GM18867 (cell line): ENCODE data around the gene GATAD2B.
"Not testable (repeated sequence)": the region's sequence is repeated elsewhere in the genome, so short reads cannot be mapped to it uniquely, and the experiment has no call there.

ENCODE experiments used
- ATAC-seq: cut with Tn5 transposase; IDR thresholded peaks from one replicate; pipeline ENCODE4 v1.9.1; 2021; ENCODE audit warnings: mild to moderate bottlenecking, moderate library complexity; ENCODE audit not compliant: unreplicated experiment

The GATAD2B gene

GRCh38 chr1:153899509-153899908 lies 23.3 kb downstream of the GATAD2B start:
- no peak for ATAC-seq

- ATAC-seq = not testable (repeated sequence)
Measured at GRCh38 chr1:153895866-153896265, 26.9 kb downstream of the GATAD2B start.

- ATAC-seq = not testable (repeated sequence)
Measured at GRCh38 chr1:153891042-153891441, 31.7 kb downstream of the GATAD2B start.

GRCh38 chr1:153888533-153888932 lies 34.2 kb downstream of the GATAD2B start:
- no peak for ATAC-seq

GRCh38 chr1:153886127-153886526 lies 36.6 kb downstream of the GATAD2B start:
- no peak for ATAC-seq

- no peak for ATAC-seq
Measured at GRCh38 chr1:153883223-153883622, 39.5 kb downstream of the GATAD2B start.

- no peak for ATAC-seq
Measured at GRCh38 chr1:153882296-153882912, 40.4 kb downstream of the GATAD2B start.

GRCh38 chr1:153881751-153882150 lies 41.0 kb downstream of the GATAD2B start:
- ATAC-seq = no peak

- ATAC-seq = no peak
Measured at GRCh38 chr1:153880962-153881361, 41.8 kb downstream of the GATAD2B start.

GRCh38 chr1:153880024-153880423 lies 42.7 kb downstream of the GATAD2B start:
- ATAC-seq = no peak

GRCh38 chr1:153877112-153877511 lies 45.7 kb downstream of the GATAD2B start:
- no peak for ATAC-seq

GRCh38 chr1:153872934-153873333 lies 49.8 kb downstream of the GATAD2B start:
- no peak for ATAC-seq

- ATAC-seq = no peak
Measured at GRCh38 chr1:153872331-153872730, 50.4 kb downstream of the GATAD2B start.

GRCh38 chr1:153869486-153869885 lies 53.3 kb downstream of the GATAD2B start:
- ATAC-seq = no peak

GRCh38 chr1:153866045-153866850 lies 56.5 kb downstream of the GATAD2B start:
- peak; percentile 80 for ATAC-seq

- ATAC-seq = no peak
Measured at GRCh38 chr1:153860285-153860684, 62.5 kb downstream of the GATAD2B start.

- ATAC-seq = no peak
Measured at GRCh38 chr1:153857505-153857904, 65.3 kb downstream of the GATAD2B start.

- ATAC-seq = no peak
Measured at GRCh38 chr1:153856763-153857162, 66.0 kb downstream of the GATAD2B start.

GRCh38 chr1:153852170-153852569 lies 70.6 kb downstream of the GATAD2B start:
- ATAC-seq = no peak

GRCh38 chr1:153849487-153850185 lies 73.1 kb downstream of the GATAD2B start:
- peak; percentile 70 for ATAC-seq

GRCh38 chr1:153848805-153849204 lies 74.0 kb downstream of the GATAD2B start:
- ATAC-seq = peak; percentile 7

- ATAC-seq = no peak
Measured at GRCh38 chr1:153845158-153845557, 77.6 kb downstream of the GATAD2B start.
